Upper lobe of right lung (tissue), 1 donor: ENCODE measurements around the gene MRPS23. TPM values are rescaled to one million over a fixed set of nuclear protein-coding genes. Genes with fewer than 3 reads are reported as not detected.

Experiments
- ATAC-seq: fragments of 200-7000 bp; cut with Tn5 transposase; one replicate; pipeline ENCODE4 v1.9.1; 2020; ENCODE audit warnings: mild to moderate bottlenecking, moderate library complexity
- DNase-seq: peaks from one replicate; pipeline ENCODE4 v3.0.0-alpha.2; 2020
- H3K27ac ChIP-seq: fragments of 200-600 bp; one replicate; pipeline ENCODE4 v1.8.0; 2022
- H3K27me3 ChIP-seq: fragments of 200-600 bp; one replicate; pipeline ENCODE4 v1.8.0; 2022; ENCODE audit warnings: mild to moderate bottlenecking
- H3K36me3 ChIP-seq: fragments of 200-600 bp; one replicate; pipeline ENCODE4 v1.8.0; 2022
- H3K4me1 ChIP-seq: fragments of 200-600 bp; one replicate; pipeline ENCODE4 v1.8.0; 2022
- H3K4me3 ChIP-seq: fragments of 200-600 bp; one replicate; pipeline ENCODE4 v1.8.0; 2022; ENCODE audit warnings: mild to moderate bottlenecking
- H3K9me3 ChIP-seq: fragments of 200-600 bp; one replicate; pipeline ENCODE4 v1.8.0; 2022
- intact Hi-C: fragments of 100-400 bp; cut with DNase I; formaldehyde crosslinking; loops from one replicate; pipeline ENCODE4 v1.11.0; 2022
- long read RNA-seq: library from polyadenylated mRNA; unstranded; transcript quantifications from one replicate; pipeline ENCODE4 v2.0.0, GENCODE V29; 2021
- total RNA-seq: library from RNA; stranded (reverse); fragmentation: NEBNext Ultra II Directional; extraction: Animal tissue kit (Norgen Biotek cat#: 25700); gene quantifications from one replicate; pipeline ENCODE4 v1.2.1, GENCODE V29; 2021
- TF ChIP-seq, protein P1 (sequence below): fragments of 200-600 bp; IDR thresholded peaks from one replicate; pipeline ENCODE4 v1.8.0; 2022; ENCODE audit warnings: antibody characterized with exemption
- donor health status: DM: no; HTN: yes; CAD: no; lungs with severe emphysema.

Gene MRPS23
- total RNA-seq, result 36.0 TPM
- long read RNA-seq, full-length matches to known transcripts, result 21 of 24 reads
- long read RNA-seq, partial matches to known transcripts, result 1 of 24 reads
- long read RNA-seq, other reads (novel, unspliced or antisense), result 2 of 24 reads

DNA sequence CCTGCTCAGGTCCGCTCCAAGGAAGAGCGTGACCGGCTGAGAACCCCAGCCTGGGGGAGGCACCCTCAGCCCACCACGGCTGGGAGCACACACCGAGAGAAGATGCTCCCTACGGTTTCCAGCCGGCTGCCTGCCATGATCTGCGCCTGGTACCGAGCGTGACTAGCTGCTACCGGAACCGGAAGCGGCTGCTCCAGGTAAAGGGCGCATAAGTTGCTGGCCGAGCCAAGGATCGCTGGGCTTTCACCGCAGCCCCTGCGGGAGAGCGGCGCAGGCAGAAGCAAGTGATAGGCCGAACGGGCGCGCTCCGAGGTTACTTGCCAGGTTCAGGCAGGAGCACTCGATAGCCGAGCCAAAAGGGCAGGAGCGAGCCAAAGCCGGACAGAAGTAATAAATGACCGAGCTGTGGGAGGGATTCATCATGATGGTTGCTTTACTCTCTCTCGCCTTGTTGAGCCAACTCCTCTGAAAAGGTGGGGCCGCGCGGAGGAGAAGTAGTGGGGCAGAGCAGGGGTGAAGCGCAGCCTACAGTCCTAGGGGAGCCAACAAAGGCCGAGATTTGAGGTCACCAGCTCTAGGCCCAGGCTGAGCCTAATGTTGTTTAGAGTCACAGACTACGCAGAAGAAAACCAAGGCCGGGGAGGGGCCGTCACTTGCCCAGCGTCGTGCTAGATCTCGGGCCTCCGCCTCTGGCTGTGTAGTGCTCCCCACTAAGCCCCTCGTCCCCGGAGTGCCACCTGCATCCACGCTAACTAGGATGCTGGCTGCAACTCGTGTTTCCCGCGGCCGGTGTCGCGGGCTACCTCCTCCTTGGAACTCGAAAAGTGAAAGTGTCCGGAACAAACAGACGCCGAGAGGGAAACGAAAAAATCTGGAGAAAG is at the start of gene MRPS23:
TSS of gene MRPS23 (minus strand) at position 171 of the 881 bp plus-strand sequence. CDS start at position 137, 34 bp downstream.
- intact Hi-C loops, result no loop called here
- Histone ChIP-seq H3K9me3 (no peaks in the 10 kb centered on the region), H3K36me3 (peaks cover 9% of the 10 kb centered on the region), H3K27me3 (no peaks in the 10 kb centered on the region), H3K4me1 (peaks cover 37% of the 10 kb centered on the region), H3K27ac (peak within 1 kb of the TSS; percentile 94), H3K4me3 (peak within 1 kb of the TSS; percentile 100)
- TF ChIP-seq, protein P1, sequence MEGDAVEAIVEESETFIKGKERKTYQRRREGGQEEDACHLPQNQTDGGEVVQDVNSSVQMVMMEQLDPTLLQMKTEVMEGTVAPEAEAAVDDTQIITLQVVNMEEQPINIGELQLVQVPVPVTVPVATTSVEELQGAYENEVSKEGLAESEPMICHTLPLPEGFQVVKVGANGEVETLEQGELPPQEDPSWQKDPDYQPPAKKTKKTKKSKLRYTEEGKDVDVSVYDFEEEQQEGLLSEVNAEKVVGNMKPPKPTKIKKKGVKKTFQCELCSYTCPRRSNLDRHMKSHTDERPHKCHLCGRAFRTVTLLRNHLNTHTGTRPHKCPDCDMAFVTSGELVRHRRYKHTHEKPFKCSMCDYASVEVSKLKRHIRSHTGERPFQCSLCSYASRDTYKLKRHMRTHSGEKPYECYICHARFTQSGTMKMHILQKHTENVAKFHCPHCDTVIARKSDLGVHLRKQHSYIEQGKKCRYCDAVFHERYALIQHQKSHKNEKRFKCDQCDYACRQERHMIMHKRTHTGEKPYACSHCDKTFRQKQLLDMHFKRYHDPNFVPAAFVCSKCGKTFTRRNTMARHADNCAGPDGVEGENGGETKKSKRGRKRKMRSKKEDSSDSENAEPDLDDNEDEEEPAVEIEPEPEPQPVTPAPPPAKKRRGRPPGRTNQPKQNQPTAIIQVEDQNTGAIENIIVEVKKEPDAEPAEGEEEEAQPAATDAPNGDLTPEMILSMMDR, result no peak
- DNase-seq, result peak; percentile 99
- ATAC-seq, result peak; percentile 98

DNA sequence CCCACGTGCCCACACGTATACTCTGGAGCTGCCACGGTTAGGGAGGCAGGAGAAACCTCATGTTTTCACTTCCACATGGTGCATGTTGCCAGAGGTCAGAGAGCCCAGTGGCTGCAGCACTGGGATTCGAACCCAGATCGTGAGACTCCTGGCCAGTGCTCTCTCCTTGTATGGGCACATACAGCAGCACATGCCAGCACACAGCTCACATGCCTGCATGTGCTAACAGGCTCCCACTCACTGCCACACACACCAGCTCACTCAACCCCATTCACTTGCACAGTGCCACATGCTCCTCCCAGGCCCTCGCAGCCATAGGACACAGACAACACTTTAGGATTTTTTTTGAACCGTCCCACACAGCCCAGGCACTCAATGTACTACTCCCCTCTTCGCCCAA is 49.5 kb upstream of the MRPS23 start:
- Histone ChIP-seq H3K27ac (peak overlapping the region; percentile 87), H3K4me3 (no peak overlapping the region)
- intact Hi-C loops, result no loop called here

DNA sequence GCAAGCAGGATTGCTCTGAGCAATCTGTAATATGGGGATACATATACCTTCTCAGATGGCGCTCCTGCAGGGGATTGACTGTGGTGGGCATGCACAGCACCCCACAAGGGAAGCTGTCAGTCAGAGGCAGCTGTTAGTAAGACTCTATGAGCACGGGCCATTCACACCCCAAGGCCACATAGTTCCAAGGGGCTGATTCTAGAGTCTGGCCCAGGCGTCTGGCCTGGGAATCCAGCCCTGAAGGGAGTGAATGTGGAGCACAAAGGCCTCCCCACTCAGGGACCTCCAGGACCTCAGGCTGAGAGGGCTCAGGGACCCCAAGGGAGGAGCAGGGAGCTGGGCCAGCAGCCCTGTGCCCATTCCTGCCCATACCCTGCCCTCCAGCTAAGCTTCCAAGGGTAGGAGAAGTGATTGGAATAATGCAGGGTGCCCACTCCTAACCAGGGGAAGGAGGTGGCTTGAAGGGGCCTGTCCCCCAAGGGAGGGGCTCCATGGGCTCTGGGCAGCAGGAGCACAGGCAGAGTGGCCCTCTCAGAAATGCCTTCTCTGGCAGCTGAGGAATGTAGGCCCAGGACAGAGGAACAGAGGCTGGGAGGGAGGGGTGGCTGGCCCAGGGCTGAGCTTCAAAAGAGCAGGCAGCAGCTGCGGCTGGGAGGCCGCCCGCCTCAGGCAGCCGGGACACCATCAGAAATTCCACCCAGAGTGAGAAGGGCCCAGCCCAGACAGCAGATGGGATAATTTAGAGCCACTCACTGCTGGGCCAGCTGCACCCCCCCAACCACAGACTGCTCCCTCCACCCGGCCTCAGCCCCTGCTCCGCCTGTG is 48.9 kb upstream of the MRPS23 start:
- intact Hi-C loops, result no loop called here
- Histone ChIP-seq H3K36me3 (no peaks in the 10 kb centered on the region), H3K27me3 (no peaks in the 10 kb centered on the region), H3K9me3 (no peaks in the 10 kb centered on the region), H3K4me3 (no peak overlapping the region), H3K27ac (peak overlapping the region; percentile 87), H3K4me1 (peaks cover 71% of the 10 kb centered on the region)
- DNase-seq (peak; percentile 86), ATAC-seq (peak; percentile 74)
- TF ChIP-seq, protein P1, result no peak

More for the DNA sequence above, 49.5 kb upstream of the MRPS23 start:
- Histone ChIP-seq H3K4me1 (peaks cover 73% of the 10 kb centered on the region), H3K9me3 (no peaks in the 10 kb centered on the region), H3K27me3 (no peaks in the 10 kb centered on the region), H3K36me3 (no peaks in the 10 kb centered on the region)
- no peak for DNase-seq
- TF ChIP-seq, protein P1, result no peak
- peak; percentile 12 for ATAC-seq

DNA sequence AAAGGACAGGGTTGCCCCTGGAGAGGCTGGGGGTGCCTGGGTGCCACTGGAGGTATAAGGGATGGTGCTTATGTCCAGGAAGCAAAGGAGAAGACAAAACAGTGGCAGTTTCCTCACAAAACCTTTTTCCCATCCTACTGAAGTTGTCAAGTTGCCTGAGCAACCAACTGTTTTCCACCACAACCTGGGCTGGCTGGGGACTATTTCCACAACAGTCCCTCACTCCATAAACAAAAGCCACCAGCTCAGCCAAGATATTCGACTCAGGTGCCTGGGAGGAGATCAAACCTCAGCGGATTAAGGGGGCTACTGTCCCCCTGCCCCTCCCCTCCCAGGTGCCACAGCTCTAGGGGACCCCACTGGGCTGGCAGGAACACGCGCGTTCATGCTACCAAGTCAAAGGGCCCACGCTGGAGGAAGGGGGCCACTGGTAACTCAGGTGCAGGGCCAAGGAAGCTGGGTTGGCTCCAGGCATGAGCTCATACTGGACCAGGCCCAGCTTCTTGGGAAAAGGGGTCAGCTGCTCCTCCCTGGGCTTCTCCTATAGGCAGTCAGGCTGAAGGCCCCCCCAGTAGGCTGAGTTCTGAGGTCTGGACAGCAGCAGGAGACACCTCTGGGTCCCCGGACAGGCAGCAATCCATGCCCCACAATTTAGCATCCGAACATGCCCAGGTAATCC is 45.7 kb upstream of the MRPS23 start:
- TF ChIP-seq, protein P1, result no peak
- Histone ChIP-seq H3K9me3 (no peaks in the 10 kb centered on the region), H3K4me3 (no peak overlapping the region), H3K27ac (peak overlapping the region; percentile 2), H3K27me3 (no peaks in the 10 kb centered on the region), H3K4me1 (peaks cover 69% of the 10 kb centered on the region), H3K36me3 (no peaks in the 10 kb centered on the region)
- ATAC-seq, result no peak
- intact Hi-C loops, result no loop called here
- peak; percentile 60 for DNase-seq

DNA sequence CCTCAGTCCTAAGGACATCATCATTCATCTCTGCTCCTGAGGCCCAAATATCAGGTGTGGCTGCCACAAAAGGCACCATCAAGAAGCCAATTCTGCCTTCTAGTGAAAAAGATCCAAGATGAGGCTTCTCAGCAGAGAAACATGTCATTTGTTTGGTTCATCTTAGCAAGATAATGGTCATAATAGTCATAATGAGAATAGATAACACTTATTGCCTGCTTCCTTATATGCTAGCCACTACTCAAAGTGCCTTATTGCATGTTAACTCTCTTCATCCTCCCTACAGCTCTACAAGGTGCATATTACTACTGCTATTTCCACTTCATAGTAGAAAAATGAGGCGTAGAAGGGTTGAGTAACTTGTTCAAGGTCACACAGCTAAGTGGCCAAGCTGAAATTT is 45.0 kb upstream of the MRPS23 start:
- H3K27ac ChIP-seq, result peak overlapping the region; percentile 28
- DNase-seq (no peak), ATAC-seq (no peak)
- H3K4me1 ChIP-seq, result peaks cover 69% of the 10 kb centered on the region
- TF ChIP-seq, protein P1, result no peak
- no peaks in the 10 kb centered on the region for H3K27me3 ChIP-seq
- H3K4me3 ChIP-seq, result no peak overlapping the region
- no peaks in the 10 kb centered on the region for H3K9me3 ChIP-seq
- intact Hi-C loops, result no loop called here
- no peaks in the 10 kb centered on the region for H3K36me3 ChIP-seq
